NT2/D1 (cell line): ENCODE measurements around the gene ACSF2.

Experiments used
- SUZ12 ChIP-seq: IDR thresholded peaks from 2 replicates; pipeline ENCODE4 v1.6.1; 2011; ENCODE audit not compliant: insufficient read length, insufficient read depth; ENCODE audit errors: extremely low read depth
- YY1 ChIP-seq: IDR thresholded peaks from 2 replicates; pipeline ENCODE4 v1.6.1; 2011; ENCODE audit not compliant: insufficient read length, insufficient read depth
- ZNF274 ChIP-seq: IDR thresholded peaks from 2 replicates; pipeline ENCODE4 v1.6.1; 2011; ENCODE audit warnings: mild to moderate bottlenecking, low read depth, low read length

- TF ChIP-seq YY1 (no peak), ZNF274 (no peak), SUZ12 (no peak)
Observed at GRCh38 chr17:50381920-50382319, 44.1 kb upstream of the ACSF2 start.
